ENCODE measurements around the gene NOS1.
"Not testable (repeated sequence)": the region's sequence is repeated elsewhere in the genome, so short reads cannot be mapped to it uniquely, and the experiment has no call there.

The NOS1 gene

GRCh38 chr12:117188121-117188665 lies 173.2 kb downstream of the NOS1 start:
- no peak for DNase-seq (ENCODE audit: low read depth)
- H3K4me3 ChIP-seq (ENCODE audit: low read length) = no peak overlapping the region
- TF ChIP-seq, protein P1, sequence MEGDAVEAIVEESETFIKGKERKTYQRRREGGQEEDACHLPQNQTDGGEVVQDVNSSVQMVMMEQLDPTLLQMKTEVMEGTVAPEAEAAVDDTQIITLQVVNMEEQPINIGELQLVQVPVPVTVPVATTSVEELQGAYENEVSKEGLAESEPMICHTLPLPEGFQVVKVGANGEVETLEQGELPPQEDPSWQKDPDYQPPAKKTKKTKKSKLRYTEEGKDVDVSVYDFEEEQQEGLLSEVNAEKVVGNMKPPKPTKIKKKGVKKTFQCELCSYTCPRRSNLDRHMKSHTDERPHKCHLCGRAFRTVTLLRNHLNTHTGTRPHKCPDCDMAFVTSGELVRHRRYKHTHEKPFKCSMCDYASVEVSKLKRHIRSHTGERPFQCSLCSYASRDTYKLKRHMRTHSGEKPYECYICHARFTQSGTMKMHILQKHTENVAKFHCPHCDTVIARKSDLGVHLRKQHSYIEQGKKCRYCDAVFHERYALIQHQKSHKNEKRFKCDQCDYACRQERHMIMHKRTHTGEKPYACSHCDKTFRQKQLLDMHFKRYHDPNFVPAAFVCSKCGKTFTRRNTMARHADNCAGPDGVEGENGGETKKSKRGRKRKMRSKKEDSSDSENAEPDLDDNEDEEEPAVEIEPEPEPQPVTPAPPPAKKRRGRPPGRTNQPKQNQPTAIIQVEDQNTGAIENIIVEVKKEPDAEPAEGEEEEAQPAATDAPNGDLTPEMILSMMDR (IDR thresholded peaks at IDR 0.05; ENCODE audit: insufficient read depth, low read depth, low read length, missing control alignments) = no peak

DNA sequence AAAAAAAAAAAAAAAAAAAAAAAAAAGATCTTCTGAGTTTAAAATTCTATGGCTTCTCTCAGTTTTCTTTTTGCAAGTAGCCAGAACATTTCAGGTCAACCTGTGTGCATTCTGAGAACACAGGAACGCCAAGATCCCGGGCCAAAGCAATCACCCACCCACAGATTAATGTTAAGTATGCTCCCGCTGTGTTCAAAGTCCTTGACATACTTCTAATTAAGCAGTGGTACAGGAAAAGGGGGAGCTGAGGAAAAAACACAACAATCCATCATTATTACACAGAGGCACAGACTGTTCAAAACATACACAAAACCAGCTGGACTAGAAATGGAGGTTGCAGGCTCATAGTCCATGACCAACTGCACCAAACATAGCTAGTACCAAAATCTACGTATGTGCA lies 174.0 kb downstream of the NOS1 start:
- no peak for DNase-seq (ENCODE audit: low read depth)
- TF ChIP-seq, protein P1 (IDR thresholded peaks at IDR 0.05; ENCODE audit: insufficient read depth, low read depth, low read length, missing control alignments) = no peak
- no peak overlapping the region for H3K4me3 ChIP-seq (ENCODE audit: low read length)

- no peak overlapping the region for H3K4me3 ChIP-seq (ENCODE audit: low read length)
- no peak for DNase-seq (ENCODE audit: low read depth)
- TF ChIP-seq, protein P1 (IDR thresholded peaks at IDR 0.05; ENCODE audit: insufficient read depth, low read depth, low read length, missing control alignments) = no peak
These were observed 178.6 kb downstream of the NOS1 start for GRCh38 chr12:117182866-117183265.

- not testable (repeated sequence) for DNase-seq (ENCODE audit: low read depth); H3K4me3 ChIP-seq (ENCODE audit: low read length)
These were observed 180.0 kb downstream of the NOS1 start for GRCh38 chr12:117181468-117181843.

DNA sequence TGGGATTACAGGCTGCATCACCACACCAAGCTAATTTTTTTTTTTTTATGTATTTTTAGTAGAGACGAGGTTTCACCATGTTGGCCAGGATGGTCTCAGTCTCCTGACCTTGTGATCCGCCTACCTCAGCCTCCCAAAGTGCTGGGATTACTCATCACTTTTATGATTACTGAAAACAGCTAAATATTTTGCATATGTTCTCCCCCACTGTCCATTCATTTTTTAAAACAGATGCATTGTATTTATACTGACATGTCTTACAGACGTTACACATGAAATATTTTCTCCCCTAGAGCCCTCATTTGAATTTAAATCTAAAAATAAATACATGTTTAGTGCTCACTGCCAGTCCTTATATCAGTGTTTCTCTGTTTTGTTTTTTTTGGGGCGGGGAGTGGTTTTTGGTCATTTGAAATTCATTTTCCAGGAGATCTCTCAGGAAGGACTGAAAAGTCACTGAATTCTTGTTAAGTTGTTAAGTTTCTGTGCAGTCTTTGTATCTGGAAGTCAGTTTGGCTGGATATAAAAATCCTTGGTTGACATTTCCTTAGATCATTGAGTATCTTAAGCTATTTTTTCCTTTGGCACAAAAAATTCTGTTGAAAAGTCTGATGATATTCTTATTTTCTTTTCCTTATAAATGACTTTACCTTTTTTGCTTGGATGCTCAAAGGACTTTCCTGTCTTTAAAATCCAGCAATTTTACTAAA lies 180.5 kb downstream of the NOS1 start:
- TF ChIP-seq, protein P1 (IDR thresholded peaks at IDR 0.05; ENCODE audit: insufficient read depth, low read depth, low read length, missing control alignments) = no peak
- H3K4me3 ChIP-seq (ENCODE audit: low read length) = no peak overlapping the region
- DNase-seq (ENCODE audit: low read depth) = no peak

DNA sequence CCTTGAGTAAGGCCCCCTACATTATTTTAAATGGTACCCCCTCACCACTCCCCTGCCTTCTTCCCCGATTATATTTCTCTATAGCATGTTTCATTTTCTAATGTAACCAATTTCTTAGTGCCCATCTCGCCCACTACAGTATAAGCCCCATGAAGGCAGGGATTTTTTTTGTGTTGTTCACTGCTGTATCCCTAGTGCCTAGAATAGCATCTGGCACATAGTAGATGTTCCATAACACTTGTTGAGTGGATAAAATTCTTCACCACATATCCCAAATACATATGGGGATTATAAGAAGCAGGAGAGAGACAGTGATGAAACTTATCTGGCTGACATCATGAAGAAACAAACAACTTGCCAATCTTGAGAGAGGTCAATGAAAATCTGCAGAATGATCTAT lies 182.7 kb downstream of the NOS1 start:
- no peak for DNase-seq (ENCODE audit: low read depth)
- no peak overlapping the region for H3K4me3 ChIP-seq (ENCODE audit: low read length)
- TF ChIP-seq, protein P1 (IDR thresholded peaks at IDR 0.05; ENCODE audit: insufficient read depth, low read depth, low read length, missing control alignments) = no peak

DNA sequence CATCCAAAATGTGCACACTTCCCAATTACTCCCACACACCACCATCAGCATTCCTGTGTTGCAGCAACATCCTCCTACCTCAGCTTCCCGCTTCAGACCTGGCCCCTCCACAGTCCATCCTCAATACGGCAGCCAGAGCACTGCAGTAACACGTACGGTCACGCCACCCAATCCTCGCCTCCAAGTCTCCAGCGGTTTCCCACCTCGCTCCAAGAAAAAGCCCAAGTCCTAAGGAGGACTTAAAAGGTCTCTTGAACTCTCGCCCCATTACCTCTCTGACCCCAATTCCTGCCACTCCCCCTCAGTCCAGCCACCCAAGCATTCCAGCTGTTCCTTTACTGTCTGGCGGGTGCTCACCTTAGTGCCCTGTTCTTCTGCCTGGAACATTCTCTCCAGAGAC lies 183.1 kb downstream of the NOS1 start:
- TF ChIP-seq, protein P1 (IDR thresholded peaks at IDR 0.05; ENCODE audit: insufficient read depth, low read depth, low read length, missing control alignments) = no peak
- DNase-seq (ENCODE audit: low read depth) = no peak
- H3K4me3 ChIP-seq (ENCODE audit: low read length) = no peak overlapping the region

Data from epithelial cell of esophagus (primary cell).